WTC11 (cell line): ENCODE data around the gene EMC9. TPM values are rescaled to one million over a fixed set of nuclear protein-coding genes. Genes with fewer than 3 reads are reported as not detected.
A peak's percentile ranks its signal among the peaks of the same experiment; 100 is the strongest.

ENCODE experiments used
- ATAC-seq: fragments of 200-7000 bp; cut with Tn5 transposase; 2 replicates; pipeline ENCODE4 v1.10.0; 2021; ENCODE audit warnings: mild to moderate bottlenecking, moderate library complexity
- CTCF ChIA-PET: fragments of 300-600 bp; sonication (Branson Sonifier 250); formaldehyde crosslinking; loops from one replicate; lab custom pipeline; 2021; ENCODE audit warnings: antibody characterized with exemption; lab: Charles Lee
- POLR2A ChIA-PET: fragments of 350-600 bp; sonication (Branson Sonifier 250); formaldehyde crosslinking; loops from one replicate; lab custom pipeline; 2021; ENCODE audit warnings: antibody characterized with exemption; lab: Charles Lee
- DNase-seq: peaks from one replicate; pipeline ENCODE4 v3.0.0; 2021; ENCODE audit warnings: low spot score
- H3K27ac Mint-ChIP-seq: 2 replicates; pipeline ENCODE4 v1.8.0; 2021; ENCODE audit warnings: mixed read lengths
- H3K27me3 Mint-ChIP-seq: 2 replicates; pipeline ENCODE4 v1.8.0; 2021; ENCODE audit warnings: low read depth, mild to moderate bottlenecking, moderate library complexity, mixed read lengths
- H3K36me3 Mint-ChIP-seq: 2 replicates; pipeline ENCODE4 v1.8.0; 2021; ENCODE audit warnings: mixed read lengths
- H3K4me1 Mint-ChIP-seq: 2 replicates; pipeline ENCODE4 v1.8.0; 2022; ENCODE audit warnings: mixed read lengths
- H3K4me3 Mint-ChIP-seq: 2 replicates; pipeline ENCODE4 v1.8.0; 2021; ENCODE audit warnings: mild to moderate bottlenecking, moderate library complexity, mixed read lengths
- H3K9me3 Mint-ChIP-seq: 2 replicates; pipeline ENCODE4 v1.8.0; 2021; ENCODE audit warnings: mixed read lengths
- CREB1 ChIP-seq: sonication (generic); formaldehyde crosslinking; IDR thresholded peaks from 2 replicates; pipeline ENCODE4 v1.8.0; 2023; ENCODE audit warnings: mild to moderate bottlenecking, missing genetic modification reagents
- CREM ChIP-seq: sonication (generic); formaldehyde crosslinking; IDR thresholded peaks from 2 replicates; pipeline ENCODE4 v1.8.1; 2022; ENCODE audit warnings: mild to moderate bottlenecking, missing genetic modification reagents, moderate library complexity
- ETV6 ChIP-seq: sonication (generic); formaldehyde crosslinking; IDR thresholded peaks from 2 replicates; pipeline ENCODE4 v1.8.1; 2022; ENCODE audit warnings: mild to moderate bottlenecking, missing genetic modification reagents
- FOXP4 ChIP-seq: sonication (generic); formaldehyde crosslinking; IDR thresholded peaks from 2 replicates; pipeline ENCODE4 v1.8.0; 2022; ENCODE audit warnings: mild to moderate bottlenecking, missing genetic modification reagents
- GABPB1 ChIP-seq: sonication (generic); formaldehyde crosslinking; IDR thresholded peaks from 2 replicates; pipeline ENCODE4 v1.8.1; 2023; ENCODE audit warnings: mild to moderate bottlenecking, missing genetic modification reagents
- GTF2I ChIP-seq: fragments of 250-450 bp; sonication (Bioruptor Pico); conservative IDR thresholded peaks from 2 replicates; pipeline ENCODE4 v1.4.0; 2021; ENCODE audit warnings: mild to moderate bottlenecking
- KAT7 ChIP-seq: sonication (generic); formaldehyde crosslinking; IDR thresholded peaks from 2 replicates; pipeline ENCODE4 v1.8.1; 2023; ENCODE audit warnings: missing genetic modification reagents, mild to moderate bottlenecking, borderline replicate concordance
- MAX ChIP-seq: sonication (generic); formaldehyde crosslinking; IDR thresholded peaks from 2 replicates; pipeline ENCODE4 v1.8.0; 2022; ENCODE audit warnings: mild to moderate bottlenecking, missing genetic modification reagents
- MYBL2 ChIP-seq: sonication (generic); formaldehyde crosslinking; IDR thresholded peaks from 2 replicates; pipeline ENCODE4 v1.8.1; 2023; ENCODE audit warnings: mild to moderate bottlenecking, moderate library complexity, missing genetic modification reagents
- NFATC4 ChIP-seq: fragments of 250-450 bp; sonication (Bioruptor Pico); IDR thresholded peaks from 2 replicates; pipeline ENCODE4 v1.9.0; 2021; ENCODE audit warnings: mild to moderate bottlenecking
- NFYB ChIP-seq: sonication (generic); formaldehyde crosslinking; conservative IDR thresholded peaks from 2 replicates; pipeline ENCODE4 v1.8.0; 2022; ENCODE audit warnings: low read depth, missing genetic modification reagents
- PREB ChIP-seq: sonication (generic); formaldehyde crosslinking; IDR thresholded peaks from 2 replicates; pipeline ENCODE4 v1.8.1; 2022; ENCODE audit warnings: mild to moderate bottlenecking, missing genetic modification reagents, moderate library complexity, borderline replicate concordance
- SMAD3 ChIP-seq: sonication (generic); formaldehyde crosslinking; IDR thresholded peaks from 2 replicates; pipeline ENCODE4 v1.8.0; 2022; ENCODE audit warnings: missing genetic modification reagents, mild to moderate bottlenecking, borderline replicate concordance
- SOX15 ChIP-seq: fragments of 250-450 bp; sonication (Bioruptor Pico); IDR thresholded peaks from 2 replicates; pipeline ENCODE4 v1.9.0; 2021; ENCODE audit warnings: mild to moderate bottlenecking
- TEAD1 ChIP-seq: sonication (generic); formaldehyde crosslinking; IDR thresholded peaks from 2 replicates; pipeline ENCODE4 v1.8.0; 2022; ENCODE audit warnings: mild to moderate bottlenecking, missing genetic modification reagents
- TEAD4 ChIP-seq: sonication (generic); formaldehyde crosslinking; IDR thresholded peaks from 2 replicates; pipeline ENCODE4 v1.8.0; 2022; ENCODE audit warnings: mild to moderate bottlenecking, missing genetic modification reagents
- USF2 ChIP-seq: sonication (generic); formaldehyde crosslinking; IDR thresholded peaks from 2 replicates; pipeline ENCODE4 v1.8.1; 2023; ENCODE audit warnings: mild to moderate bottlenecking, missing genetic modification reagents, moderate library complexity
- ZBTB21 ChIP-seq: sonication (generic); formaldehyde crosslinking; IDR thresholded peaks from 2 replicates; pipeline ENCODE4 v1.8.1; 2023; ENCODE audit warnings: mild to moderate bottlenecking, missing genetic modification reagents, borderline replicate concordance
- ZNF219 ChIP-seq: sonication (generic); formaldehyde crosslinking; IDR thresholded peaks from 2 replicates; pipeline ENCODE4 v1.8.0; 2023; ENCODE audit warnings: missing genetic modification reagents, mild to moderate bottlenecking, borderline replicate concordance
- total RNA-seq: library from RNA; stranded (reverse); gene quantifications from 3 replicates; pipeline ENCODE4 v1.2.3, GENCODE V29; 2021
- TF ChIP-seq, protein P1 (sequence below): sonication (generic); formaldehyde crosslinking; IDR thresholded peaks from 2 replicates; pipeline ENCODE4 v1.8.0; 2023; ENCODE audit warnings: missing genetic modification reagents, mild to moderate bottlenecking, borderline replicate concordance
- TF ChIP-seq, protein P2 (sequence below): fragments of 250-450 bp; sonication (Bioruptor Pico); IDR thresholded peaks from 2 replicates; pipeline ENCODE4 v1.9.0; 2021; ENCODE audit warnings: moderate library complexity, mild to moderate bottlenecking, inconsistent platforms, borderline replicate concordance

The EMC9 gene
- total RNA-seq, 1 experiment from 2014 or later = 44.4 TPM

- Mint-ChIP-seq H3K4me3 (peak overlapping the region; percentile 99), H3K9me3 (no peaks in the 10 kb centered on the region), H3K27me3 (peaks cover 4% of the 10 kb centered on the region; the same call in 1 of the 2 replicates), H3K27ac (peak overlapping the region; percentile 93), H3K36me3 (peaks cover 34% of the 10 kb centered on the region), H3K4me1 (peaks cover 17% of the 10 kb centered on the region)
- POLR2A ChIA-PET = interaction anchor here (0.7 to 3.3 kb wide), 14 partner anchors 8 to 80 kb away, joined by 3 to 44 read pairs (median 11); partner anchors contain the start of genes CARMIL3, EMC9, IPO4 and IRF9
- ATAC-seq (peak; percentile 1; the same call in 1 of the 2 replicates), DNase-seq (no peak)
- TF ChIP-seq CREB1 (CRISPR knock-in tag) (no peak), GTF2I (CRISPR knock-in tag) (no peak)
- CTCF ChIA-PET = interaction anchor here (0.5 to 3.3 kb wide), 28 partner anchors 9 to 483 kb away, joined by 3 to 67 read pairs (median 6); partner anchors contain the start of genes CARMIL3, CIDEB, DHRS4L2 and EMC9
These were observed 25.8 kb downstream of the EMC9 start for GRCh38 chr14:24115422-24116127.

DNA sequence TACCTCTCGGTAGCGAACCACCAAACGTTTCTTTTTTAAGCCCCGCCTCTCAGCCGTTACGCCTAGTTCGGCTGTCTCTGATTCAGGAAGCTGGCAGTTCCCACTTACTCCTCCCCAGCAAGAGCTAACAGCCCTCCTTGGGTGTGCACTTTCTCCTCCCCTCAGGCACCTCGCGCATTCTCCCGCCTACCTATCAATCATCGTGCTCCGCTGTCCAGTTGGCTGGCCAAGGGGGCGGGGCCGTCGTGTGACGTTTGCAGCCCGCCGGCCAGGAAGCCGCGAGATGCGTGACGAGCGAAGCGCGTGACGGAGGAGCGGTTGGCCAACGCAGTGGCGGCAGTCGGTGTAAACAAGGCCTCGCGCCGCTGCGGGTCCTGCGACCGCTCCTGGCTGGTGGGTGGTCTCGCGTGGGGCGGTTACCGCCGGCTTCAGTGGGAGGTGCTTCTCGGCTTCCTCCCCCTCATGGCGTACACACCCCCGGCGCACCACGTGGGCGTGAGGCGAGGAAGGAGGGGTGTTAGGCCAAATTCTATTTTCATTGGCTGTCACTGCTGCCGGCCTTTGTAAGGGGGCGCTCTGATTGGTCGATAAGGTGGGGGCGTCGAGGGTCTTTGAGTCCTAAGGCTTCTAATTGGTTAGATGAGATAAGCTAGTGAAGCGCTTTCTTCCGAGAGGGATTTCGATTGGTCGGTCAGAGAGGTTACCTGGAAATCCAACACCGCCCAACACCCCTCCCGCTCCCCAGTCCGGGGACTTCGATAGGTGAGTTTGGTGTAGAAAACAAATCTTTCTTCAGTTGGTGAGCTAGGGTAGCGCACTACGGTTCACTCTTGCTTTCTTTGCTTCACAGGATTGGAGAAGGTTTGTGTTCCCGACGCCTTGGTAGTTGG lies 26.6 kb downstream of the EMC9 start, which contains the start of the genes DCAF11 and NRL:
Gene DCAF11, plus strand, starts transcription at position 246 of the 890 bp plus-strand sequence. CDS start 818 bp downstream, outside the sequence.
Gene NRL, minus strand, starts transcription at position 418 of the 890 bp plus-strand sequence. CDS start 32,101 bp downstream, outside the sequence.
- Mint-ChIP-seq H3K36me3 (peaks cover 32% of the 10 kb centered on the region), H3K27me3 (peaks cover 4% of the 10 kb centered on the region; the same call in 1 of the 2 replicates)
- POLR2A ChIA-PET = interaction anchor here (0.6 to 3.3 kb wide), 21 partner anchors 9 to 110 kb away, joined by 3 to 44 read pairs (median 6); partner anchors contain the start of genes CARMIL3, CHMP4A, EMC9 and IPO4
- TF ChIP-seq ZNF219 (CRISPR knock-in tag) (no peak), FOXP4 (CRISPR knock-in tag) (peak; percentile 80; the same call in 1 of the 2 replicates), SOX15 (no peak), PREB (peak; percentile 90; the same call in 1 of the 2 replicates), TEAD4 (CRISPR knock-in tag) (no peak), GABPB1 (CRISPR knock-in tag) (peak; percentile 92), CREM (CRISPR knock-in tag) (no peak; the same call in 1 of the 2 replicates), ZBTB21 (peak; percentile 81; the same call in 1 of the 2 replicates), KAT7 (CRISPR knock-in tag) (no peak), SMAD3 (CRISPR knock-in tag) (0 out of 2 replicates have a peak, but pooled peaks have one; percentile 57), MYBL2 (peak; percentile 82), NFYB (CRISPR knock-in tag) (peak; percentile 92), USF2 (CRISPR knock-in tag) (peak; percentile 90), TEAD1 (peak; percentile 52; the same call in 1 of the 2 replicates), NFATC4 (CRISPR knock-in tag) (no peak), ETV6 (peak; percentile 58; the same call in 1 of the 2 replicates), MAX (CRISPR knock-in tag) (peak; percentile 97)
- TF ChIP-seq, protein P1, sequence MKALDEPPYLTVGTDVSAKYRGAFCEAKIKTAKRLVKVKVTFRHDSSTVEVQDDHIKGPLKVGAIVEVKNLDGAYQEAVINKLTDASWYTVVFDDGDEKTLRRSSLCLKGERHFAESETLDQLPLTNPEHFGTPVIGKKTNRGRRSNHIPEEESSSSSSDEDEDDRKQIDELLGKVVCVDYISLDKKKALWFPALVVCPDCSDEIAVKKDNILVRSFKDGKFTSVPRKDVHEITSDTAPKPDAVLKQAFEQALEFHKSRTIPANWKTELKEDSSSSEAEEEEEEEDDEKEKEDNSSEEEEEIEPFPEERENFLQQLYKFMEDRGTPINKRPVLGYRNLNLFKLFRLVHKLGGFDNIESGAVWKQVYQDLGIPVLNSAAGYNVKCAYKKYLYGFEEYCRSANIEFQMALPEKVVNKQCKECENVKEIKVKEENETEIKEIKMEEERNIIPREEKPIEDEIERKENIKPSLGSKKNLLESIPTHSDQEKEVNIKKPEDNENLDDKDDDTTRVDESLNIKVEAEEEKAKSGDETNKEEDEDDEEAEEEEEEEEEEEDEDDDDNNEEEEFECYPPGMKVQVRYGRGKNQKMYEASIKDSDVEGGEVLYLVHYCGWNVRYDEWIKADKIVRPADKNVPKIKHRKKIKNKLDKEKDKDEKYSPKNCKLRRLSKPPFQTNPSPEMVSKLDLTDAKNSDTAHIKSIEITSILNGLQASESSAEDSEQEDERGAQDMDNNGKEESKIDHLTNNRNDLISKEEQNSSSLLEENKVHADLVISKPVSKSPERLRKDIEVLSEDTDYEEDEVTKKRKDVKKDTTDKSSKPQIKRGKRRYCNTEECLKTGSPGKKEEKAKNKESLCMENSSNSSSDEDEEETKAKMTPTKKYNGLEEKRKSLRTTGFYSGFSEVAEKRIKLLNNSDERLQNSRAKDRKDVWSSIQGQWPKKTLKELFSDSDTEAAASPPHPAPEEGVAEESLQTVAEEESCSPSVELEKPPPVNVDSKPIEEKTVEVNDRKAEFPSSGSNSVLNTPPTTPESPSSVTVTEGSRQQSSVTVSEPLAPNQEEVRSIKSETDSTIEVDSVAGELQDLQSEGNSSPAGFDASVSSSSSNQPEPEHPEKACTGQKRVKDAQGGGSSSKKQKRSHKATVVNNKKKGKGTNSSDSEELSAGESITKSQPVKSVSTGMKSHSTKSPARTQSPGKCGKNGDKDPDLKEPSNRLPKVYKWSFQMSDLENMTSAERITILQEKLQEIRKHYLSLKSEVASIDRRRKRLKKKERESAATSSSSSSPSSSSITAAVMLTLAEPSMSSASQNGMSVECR (CRISPR knock-in tag) = no peak; the same call in 1 of the 2 replicates
- TF ChIP-seq, protein P2, sequence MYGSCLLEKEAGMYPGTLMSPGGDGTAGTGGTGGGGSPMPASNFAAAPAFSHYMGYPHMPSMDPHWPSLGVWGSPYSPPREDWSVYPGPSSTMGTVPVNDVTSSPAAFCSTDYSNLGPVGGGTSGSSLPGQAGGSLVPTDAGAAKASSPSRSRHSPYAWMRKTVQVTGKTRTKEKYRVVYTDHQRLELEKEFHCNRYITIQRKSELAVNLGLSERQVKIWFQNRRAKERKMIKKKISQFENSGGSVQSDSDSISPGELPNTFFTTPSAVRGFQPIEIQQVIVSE (CRISPR knock-in tag) = no peak

More for the DNA sequence above, 26.6 kb downstream of the EMC9 start, which contains the start of the genes DCAF11 and NRL:
- DNase-seq = peak; percentile 98
- Mint-ChIP-seq H3K9me3 (no peaks in the 10 kb centered on the region), H3K27ac (peak within 1 kb of the TSS; percentile 99), H3K4me3 (peak within 1 kb of the TSS; percentile 99), H3K4me1 (peaks cover 17% of the 10 kb centered on the region)
- CTCF ChIA-PET = interaction anchor here (0.6 to 3.3 kb wide), 32 partner anchors 7 to 483 kb away, joined by 3 to 67 read pairs (median 4); partner anchors contain the start of genes CARMIL3, CHMP4A, CIDEB and DHRS4L2
- peak; percentile 86 for ATAC-seq
